Vagina (tissue), 2 donors: ENCODE data around the gene NUMA1.

Experiments used
- CTCF ChIP-seq, 3 experiments: fragments of 450-650 bp in 2 of 3; fragments of 200-600 bp in 1 of 3; sonication (generic) in 1 of 3; IDR thresholded peaks; one replicate each; pipeline ENCODE4 v1.5.1; 2017 to 2019; ENCODE audit warnings: antibody characterized with exemption in 3 of 3, mild to moderate bottlenecking in 2 of 3, moderate library complexity in 2 of 3
- POLR2A ChIP-seq, 2 donors: fragments of 450-650 bp; IDR thresholded peaks; one replicate each; pipeline ENCODE4 v1.6.1; 2017; ENCODE audit warnings: antibody characterized with exemption in 2 of 2, mild to moderate bottlenecking in 2 of 2, moderate library complexity in 2 of 2
- POLR2AphosphoS5 ChIP-seq, 2 donors: sonication (generic); formaldehyde crosslinking; IDR thresholded peaks; one replicate each; pipeline ENCODE4 v1.9.0; 2017; ENCODE audit warnings: antibody characterized with exemption in 2 of 2, mild to moderate bottlenecking in 2 of 2, low read depth in 1 of 2; ENCODE audit not compliant: insufficient read depth in 1 of 2

- TF ChIP-seq CTCF (IDR thresholded peaks at IDR 0.05) (no peak), POLR2AphosphoS5 (IDR thresholded peaks at IDR 0.05; ENCODE audit: insufficient read depth in 1 of 2, low read depth in 1 of 2) (no peak), POLR2A (IDR thresholded peaks at IDR 0.05) (no peak)
Observed at GRCh38 chr11:72100009-72100408, 19.7 kb upstream of the NUMA1 start.
